Activated CD8-positive, alpha-beta memory T cell treated with anti-CD3 and anti-CD28 coated beads, Interleukin-2, amount 50 U/mL, for 4 hours (primary cell): ENCODE data around the gene CCNB3.

Experiments used
- DNase-seq: peaks from one replicate; pipeline ENCODE4 v3.0.0-alpha.2; 2020

Gene CCNB3

DNA sequence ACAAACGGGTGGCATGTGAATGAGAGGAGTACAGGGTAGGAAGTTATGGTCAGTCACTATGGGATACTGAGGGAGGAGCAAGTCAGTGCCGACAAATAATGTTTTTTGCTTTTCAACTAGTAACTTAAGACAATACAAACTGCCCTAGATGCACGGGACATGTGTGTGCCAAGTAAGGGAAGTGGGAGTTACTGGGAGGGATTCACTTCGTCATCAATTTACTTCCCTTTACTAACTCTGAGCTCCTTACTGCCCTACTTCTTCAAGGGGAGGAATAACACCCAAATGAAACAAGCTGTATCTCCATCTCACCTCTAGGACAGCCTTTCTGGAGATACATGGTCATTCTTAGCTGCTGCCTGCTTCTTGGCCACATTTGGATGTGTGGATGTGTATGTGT lies 168.4 kb downstream of the CCNB3 start:
- no peak for DNase-seq

DNA sequence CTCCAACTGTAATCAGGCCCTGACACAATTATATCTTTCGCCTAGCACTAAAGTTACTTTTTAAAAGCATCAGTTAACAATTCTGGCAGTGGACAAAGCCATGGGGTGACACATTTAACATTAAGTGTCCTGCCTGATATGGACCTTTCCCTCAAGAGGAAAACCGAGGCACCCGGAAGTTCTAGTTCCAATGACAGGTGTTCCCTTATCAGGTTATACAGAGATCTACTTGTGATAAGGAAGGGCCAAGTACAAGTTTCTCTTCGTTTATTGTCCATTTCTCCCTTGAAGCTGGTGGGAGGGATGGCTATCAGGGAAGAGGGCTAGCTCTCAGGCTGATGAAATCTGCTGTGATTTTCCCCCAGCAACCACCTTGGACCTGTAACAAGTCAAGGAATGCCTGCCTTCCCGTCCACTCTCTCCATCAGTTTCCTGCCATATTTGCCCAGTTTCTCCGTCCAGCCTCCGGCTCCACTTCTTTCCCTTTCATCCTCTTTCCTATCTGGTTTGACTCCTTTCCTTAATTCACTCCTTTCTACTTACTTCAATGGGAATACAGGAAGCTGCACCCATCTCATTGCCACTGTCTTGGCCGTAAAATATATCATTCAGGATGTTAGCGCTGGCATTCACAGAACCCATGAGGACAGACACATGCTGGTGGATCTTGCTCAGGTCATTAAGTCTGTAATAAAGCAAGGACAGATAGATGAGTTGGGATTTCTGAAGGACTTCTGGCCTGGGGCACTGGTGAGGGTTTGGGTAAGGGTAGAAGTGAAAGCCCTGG lies 171.1 kb downstream of the CCNB3 start:
- DNase-seq = no peak

DNA sequence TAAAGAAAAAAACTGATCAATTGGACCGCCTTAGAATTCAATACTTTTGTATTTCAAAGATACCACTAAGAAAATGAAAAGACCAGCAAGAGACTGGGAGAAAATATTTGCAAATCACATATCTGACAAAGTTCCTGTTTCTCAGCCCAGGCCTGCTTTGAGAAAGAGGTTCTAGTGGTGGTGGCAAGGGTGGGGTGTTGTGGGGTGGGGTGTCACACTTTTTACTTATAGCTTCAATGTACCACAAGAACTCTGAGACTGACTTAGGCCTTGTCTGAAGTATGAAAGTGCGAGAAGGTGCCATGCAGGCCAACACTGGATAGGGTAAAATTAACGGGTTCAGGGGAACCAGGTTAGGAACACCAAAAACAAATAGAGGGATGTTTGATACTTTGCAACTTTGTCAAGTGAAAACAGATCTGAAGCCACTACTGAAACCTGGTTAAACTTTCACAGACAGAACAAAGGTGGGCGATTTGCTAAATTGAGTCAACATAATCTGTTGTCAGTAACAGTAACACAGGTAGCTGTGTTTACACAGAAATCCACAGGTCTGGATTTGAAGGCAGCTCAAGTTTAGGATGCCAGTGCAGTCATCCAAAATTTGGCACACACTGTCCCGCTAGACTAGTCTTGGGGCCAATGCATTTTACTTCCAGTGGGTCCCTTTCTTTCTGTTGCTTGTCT lies 177.3 kb downstream of the CCNB3 start:
- DNase-seq = no peak

DNA sequence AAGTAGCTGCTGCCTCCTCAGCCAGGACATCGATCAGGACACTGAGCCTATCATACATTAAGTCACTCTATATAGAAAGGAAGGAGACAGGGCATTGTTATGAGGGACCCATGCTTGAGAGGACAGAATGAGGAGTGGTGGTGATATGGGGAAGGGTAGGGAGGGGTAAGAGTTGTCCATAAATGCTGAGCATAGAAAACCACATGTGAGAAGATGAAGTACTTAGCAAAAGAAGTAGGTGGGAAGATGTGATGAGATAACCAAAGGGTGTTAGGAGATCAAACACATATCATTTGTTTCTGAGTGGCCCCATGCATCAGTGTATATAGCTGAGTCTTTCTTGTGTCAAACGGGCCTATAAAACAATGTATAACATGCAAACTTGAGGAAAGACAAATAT lies 182.0 kb downstream of the CCNB3 start:
- no peak for DNase-seq

DNA sequence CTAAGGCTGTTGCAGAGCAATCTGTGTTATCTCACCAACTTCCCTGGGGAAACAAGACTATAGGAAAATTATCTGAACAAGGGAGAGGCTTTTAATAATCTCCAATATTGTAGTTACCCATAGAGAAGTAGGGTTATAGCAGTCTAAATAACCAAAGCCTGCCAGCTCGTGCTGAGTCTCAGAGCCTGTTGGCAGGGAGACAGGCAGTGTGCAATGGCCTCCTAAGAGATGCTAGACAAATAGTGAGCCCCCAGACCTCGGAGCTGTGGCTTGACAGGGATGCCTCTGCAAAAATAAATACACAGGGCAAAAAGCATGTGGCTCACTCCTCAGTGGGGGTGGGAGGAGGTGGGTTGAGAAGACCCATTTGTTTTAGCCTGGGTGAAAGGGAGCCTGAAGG lies 189.3 kb downstream of the CCNB3 start:
- no peak for DNase-seq
